ENCODE data around the gene CERS1. TPM values are rescaled to one million over a fixed set of nuclear protein-coding genes. Genes with fewer than 3 reads are reported as not detected.

The CERS1 gene
- total RNA-seq, 1 experiment from 2014 or later, result 2.7 TPM

- no peaks in the 10 kb centered on the region for H3K9me3 ChIP-seq (ENCODE audit: insufficient read depth, low read depth)
- H3K27me3 ChIP-seq (ENCODE audit: insufficient read depth, low read depth), result no peaks in the 10 kb centered on the region
- H3K4me3 ChIP-seq, result no peak overlapping the region
- no TSS peak for BruUV-seq (replicated peaks)
- ChIA-PET POLR2A (ENCODE audit: unreplicated experiment) (no interaction called here), CTCF (interaction anchor here (0.5 kb wide), 1 partner anchor 407 kb away, joined by 5 read pairs; no protein-coding TSS in a partner anchor)
- no peak for TF ChIP-seq EZH2 (IDR thresholded peaks at IDR 0.05; ENCODE audit: low read depth)
- TF ChIP-seq CTCF (conservative IDR thresholded peaks at IDR 0.05), result no peak
- intact Hi-C loops (cut with micrococcal nuclease; ENCODE audit: unreplicated experiment), result no loop called here
- no peak overlapping the region for H3K27ac ChIP-seq
- H4K20me1 ChIP-seq (ENCODE audit: insufficient read depth), result peaks cover 90% of the 10 kb centered on the region
- H3K4me2 ChIP-seq, result no peak overlapping the region
- DNase-seq, result no peak
- H3F3A ChIP-seq (ENCODE audit: insufficient read depth, low read depth), result peaks cover 32% of the 10 kb centered on the region; the same call in 1 of the 2 replicates
- H3K79me2 ChIP-seq (ENCODE audit: low read depth), result peaks cover 49% of the 10 kb centered on the region
- H3K36me3 ChIP-seq (ENCODE audit: low read depth), result peaks cover 50% of the 10 kb centered on the region
- no peak overlapping the region for H2AFZ ChIP-seq
- no peaks in the 10 kb centered on the region for H3K9me2 ChIP-seq (ENCODE audit: insufficient read depth)
- H3K4me1 ChIP-seq (replicated peaks; ENCODE audit: insufficient read depth), result no peaks in the 10 kb centered on the region
Observed at GRCh38 chr19:18851673-18852325, 44.2 kb downstream of the CERS1 start.

GRCh38 chr19:18850471-18851375 is 45.2 kb downstream of the CERS1 start:
- TF ChIP-seq EZH2 (IDR thresholded peaks at IDR 0.05; ENCODE audit: low read depth) (no peak), CTCF (conservative IDR thresholded peaks at IDR 0.05) (no peak)
- CTCF ChIA-PET, result interaction anchor here (0.6 kb wide), 2 partner anchors 158 to 345 kb away, joined by 3 to 25 read pairs; no protein-coding TSS in a partner anchor
- no peaks in the 10 kb centered on the region for H3K9me2 ChIP-seq (ENCODE audit: insufficient read depth)
- no peaks in the 10 kb centered on the region for H3K4me1 ChIP-seq (replicated peaks; ENCODE audit: insufficient read depth)
- H4K20me1 ChIP-seq (ENCODE audit: insufficient read depth), result peaks cover 90% of the 10 kb centered on the region
- intact Hi-C loops (cut with micrococcal nuclease; ENCODE audit: unreplicated experiment), result no loop called here
- no peak for DNase-seq
- no peak overlapping the region for H3K4me3 ChIP-seq
- BruUV-seq (replicated peaks), result no TSS peak
- no peak overlapping the region for H3K27ac ChIP-seq
- peaks cover 60% of the 10 kb centered on the region for H3K79me2 ChIP-seq (ENCODE audit: low read depth)
- H3F3A ChIP-seq (ENCODE audit: insufficient read depth, low read depth), result peaks cover 34% of the 10 kb centered on the region; the same call in 1 of the 2 replicates
- H2AFZ ChIP-seq, result no peak overlapping the region
- no peak overlapping the region for H3K4me2 ChIP-seq
- H3K9me3 ChIP-seq (ENCODE audit: insufficient read depth, low read depth), result no peaks in the 10 kb centered on the region
- H3K27me3 ChIP-seq (ENCODE audit: insufficient read depth, low read depth), result no peaks in the 10 kb centered on the region
- peaks cover 45% of the 10 kb centered on the region for H3K36me3 ChIP-seq (ENCODE audit: low read depth)
- POLR2A ChIA-PET (ENCODE audit: unreplicated experiment), result no interaction called here

- no peaks in the 10 kb centered on the region for H3K27me3 ChIP-seq (ENCODE audit: insufficient read depth, low read depth)
- no peak overlapping the region for H3K27ac ChIP-seq
- ChIA-PET POLR2A (ENCODE audit: unreplicated experiment) (interaction anchor here (0.6 kb wide), 1 partner anchor 45 kb away, joined by 3 read pairs; no protein-coding TSS in a partner anchor), CTCF (no interaction called here)
- BruUV-seq (replicated peaks), result no TSS peak
- H3K9me3 ChIP-seq (ENCODE audit: insufficient read depth, low read depth), result no peaks in the 10 kb centered on the region
- intact Hi-C loops (cut with micrococcal nuclease; ENCODE audit: unreplicated experiment), result loop anchor here (5.0 to 10.0 kb wide), 3 partner anchors 88 to 385 kb away; no protein-coding TSS in a partner anchor
- H3K9me2 ChIP-seq (ENCODE audit: insufficient read depth), result no peaks in the 10 kb centered on the region
- DNase-seq, result no peak
- H2AFZ ChIP-seq, result no peak overlapping the region
- no peak for TF ChIP-seq CTCF (conservative IDR thresholded peaks at IDR 0.05)
- no peak for TF ChIP-seq EZH2 (IDR thresholded peaks at IDR 0.05; ENCODE audit: low read depth)
- peaks cover 68% of the 10 kb centered on the region for H3K79me2 ChIP-seq (ENCODE audit: low read depth)
- no peak overlapping the region for H3K4me2 ChIP-seq
- peaks cover 90% of the 10 kb centered on the region for H4K20me1 ChIP-seq (ENCODE audit: insufficient read depth)
- no peaks in the 10 kb centered on the region for H3K4me1 ChIP-seq (replicated peaks; ENCODE audit: insufficient read depth)
- peaks cover 33% of the 10 kb centered on the region; the same call in 1 of the 2 replicates for H3F3A ChIP-seq (ENCODE audit: insufficient read depth, low read depth)
- peaks cover 45% of the 10 kb centered on the region for H3K36me3 ChIP-seq (ENCODE audit: low read depth)
- H3K4me3 ChIP-seq, result no peak overlapping the region
Observed at GRCh38 chr19:18849838-18850400, 46.0 kb downstream of the CERS1 start.

Measured in PC-9 (cell line).